Limb (tissue), 2 donors: ENCODE measurements around the gene OPRL1.

Source experiments
- DNase-seq, 2 donors: peaks; one replicate each; pipeline ENCODE4 v3.0.0-alpha.2; 2016; ENCODE audit errors: extremely low spot score in 2 of 2

OPRL1 gene

DNA sequence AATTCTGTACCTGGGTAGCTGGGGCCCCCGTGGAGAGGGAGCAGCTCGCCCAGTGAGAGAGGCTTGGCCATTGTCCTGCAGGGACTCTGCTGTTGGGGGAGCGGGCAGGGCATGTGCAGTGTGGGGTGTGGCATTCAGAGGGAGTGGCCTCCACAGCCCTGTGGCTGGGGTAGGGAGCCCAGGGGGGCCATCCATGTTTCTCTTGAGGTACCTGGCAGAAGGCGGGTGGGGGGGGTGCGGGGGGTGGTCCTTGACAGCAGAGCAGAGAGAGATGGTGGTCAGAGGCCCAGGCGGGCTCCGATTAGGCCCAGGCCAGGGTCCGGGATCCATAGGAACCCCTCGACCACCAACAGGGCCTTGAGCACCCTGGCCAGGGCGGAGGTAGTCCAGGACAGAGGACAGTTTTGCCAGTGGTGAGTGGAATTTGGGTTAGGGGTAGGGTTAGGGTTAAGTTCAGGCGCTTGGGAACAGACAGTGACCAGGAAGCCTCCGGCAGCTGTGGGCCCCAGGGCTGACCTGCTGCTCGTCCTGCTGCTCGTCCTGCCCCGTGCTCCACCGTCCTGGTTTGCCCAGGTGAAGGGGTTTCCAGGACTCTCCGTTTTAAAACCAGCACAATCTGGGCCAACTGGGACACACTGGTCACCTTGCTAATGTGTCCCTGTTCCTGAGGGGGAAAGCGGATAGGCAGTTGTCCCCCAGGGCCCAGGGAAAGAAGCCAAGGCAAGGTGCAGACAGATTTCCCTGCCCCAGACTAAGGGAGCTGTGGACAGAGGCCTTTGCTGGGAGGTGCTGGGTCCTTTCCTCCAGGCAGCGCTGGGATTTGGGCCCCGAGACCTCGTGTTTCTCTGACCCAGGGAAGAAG is 59.5 kb downstream of the OPRL1 start:
- DNase-seq = no peak

DNA sequence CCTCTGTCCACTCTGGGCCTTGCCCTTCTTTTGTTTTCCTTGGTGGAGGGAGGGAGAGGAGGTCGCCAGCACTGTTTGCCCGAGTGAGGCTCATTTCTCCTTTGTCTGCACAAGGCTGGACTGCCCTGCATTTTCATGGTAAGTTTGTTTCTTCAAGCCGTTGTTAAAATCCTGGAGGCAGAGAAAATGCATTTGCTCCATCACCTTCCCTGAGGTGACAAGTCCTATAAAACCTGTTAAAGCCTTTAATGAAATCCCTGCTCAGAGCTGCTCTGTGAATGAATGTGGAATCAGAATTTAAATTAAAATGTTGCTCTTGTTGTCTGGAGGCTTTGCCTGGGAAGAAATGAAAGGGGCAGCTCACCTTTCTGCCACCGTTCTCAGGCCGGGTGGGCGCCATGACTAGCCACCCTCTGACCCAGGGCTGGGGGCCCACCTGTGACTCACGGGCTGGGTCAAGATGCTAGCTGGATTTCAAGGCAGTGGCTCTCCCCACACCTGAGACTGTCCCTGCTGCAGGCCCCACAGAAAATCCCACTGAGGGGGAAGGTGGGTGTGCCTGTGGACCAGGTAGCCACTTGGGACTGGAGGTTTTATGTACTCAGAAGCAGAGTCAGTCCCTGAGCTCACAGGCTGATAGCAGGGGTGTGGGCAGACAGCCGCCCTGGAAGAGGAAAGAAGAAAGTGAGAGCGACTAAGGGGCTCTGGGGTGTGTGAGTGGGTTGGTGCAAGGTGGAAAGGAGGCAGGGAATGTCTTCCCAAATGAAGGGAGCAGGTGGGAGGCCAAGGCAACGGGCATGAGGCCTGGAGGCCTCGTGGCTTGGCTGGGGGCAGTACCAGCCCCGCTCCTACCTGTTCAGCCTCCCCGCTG is 60.4 kb downstream of the OPRL1 start:
- DNase-seq = no peak

DNA sequence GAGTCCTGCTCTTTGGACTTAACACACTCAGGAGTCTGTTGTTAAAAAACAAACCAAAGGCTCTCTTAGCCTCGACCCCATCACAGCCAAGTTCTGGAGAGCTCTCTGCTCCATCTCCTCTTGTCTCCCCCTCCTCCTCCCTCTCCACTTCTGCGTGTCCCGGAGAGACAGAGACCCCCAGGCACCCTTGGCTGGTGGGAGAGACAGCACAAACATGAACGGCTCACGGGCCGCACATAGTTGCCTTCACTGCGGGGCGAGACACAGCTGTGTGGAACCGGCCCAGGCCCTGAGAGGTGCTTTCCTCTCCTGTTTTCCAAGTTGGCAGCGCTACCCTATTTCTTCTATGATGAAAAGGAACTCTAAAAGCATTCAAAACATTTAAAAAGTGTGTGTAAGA is 61.1 kb downstream of the OPRL1 start:
- DNase-seq = no peak

DNA sequence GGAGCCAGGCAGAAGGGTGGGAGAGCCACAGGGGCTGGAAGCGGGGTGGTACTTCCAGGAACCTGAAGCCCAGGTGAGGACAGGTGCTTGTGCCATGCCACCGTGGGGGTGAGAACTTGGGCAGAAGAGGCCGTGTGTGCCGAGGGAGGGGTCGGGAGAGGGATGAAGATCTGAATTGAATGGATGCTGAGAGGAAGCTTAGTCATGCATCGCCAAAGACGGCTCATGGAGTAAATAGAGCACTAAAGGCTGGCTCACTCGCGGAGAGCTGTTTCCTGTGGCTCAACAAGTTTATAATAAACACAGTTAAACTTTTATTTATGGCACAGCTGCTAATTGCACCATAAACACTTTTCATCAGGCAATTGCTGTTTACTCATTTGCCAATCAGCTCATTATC is 62.7 kb downstream of the OPRL1 start:
- DNase-seq = no peak

DNA sequence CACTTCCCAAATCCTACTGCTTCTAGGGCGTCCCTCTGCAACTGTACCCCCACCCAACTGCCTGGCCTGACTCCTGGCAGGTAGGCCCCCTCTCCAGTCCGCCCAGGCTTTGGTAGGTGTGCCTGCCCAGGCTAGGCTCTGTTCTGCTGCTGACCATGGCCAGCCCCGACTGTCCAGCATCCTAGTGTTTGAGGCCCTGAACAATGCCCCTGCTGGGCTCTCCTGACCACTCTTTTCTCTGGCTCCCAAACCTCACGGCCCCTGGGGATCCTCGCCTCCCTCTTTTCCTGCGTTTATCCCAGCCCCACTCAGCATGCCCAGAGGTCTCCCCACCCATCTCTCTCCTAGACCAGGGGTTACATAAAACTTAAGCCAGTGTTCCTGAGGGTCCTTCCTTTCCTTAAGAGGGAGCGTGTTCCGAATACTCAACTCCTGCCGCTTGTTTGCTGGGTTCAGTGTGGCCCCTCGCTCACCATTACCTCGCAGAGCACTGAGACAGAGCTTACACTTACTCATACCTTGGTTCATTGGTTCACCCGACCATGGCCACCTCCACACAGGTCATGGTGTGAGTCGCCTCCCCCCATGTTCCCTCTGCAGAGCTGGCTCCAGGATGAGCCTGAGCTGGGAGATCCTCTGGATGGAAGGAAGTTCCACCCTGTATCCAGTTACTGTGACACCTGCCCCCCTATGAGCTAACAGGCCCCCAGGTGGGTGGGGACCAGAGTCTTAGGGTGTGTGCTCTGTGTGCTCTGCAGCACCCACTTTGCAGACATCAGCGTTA is 63.3 kb downstream of the OPRL1 start:
- DNase-seq = no peak

DNA sequence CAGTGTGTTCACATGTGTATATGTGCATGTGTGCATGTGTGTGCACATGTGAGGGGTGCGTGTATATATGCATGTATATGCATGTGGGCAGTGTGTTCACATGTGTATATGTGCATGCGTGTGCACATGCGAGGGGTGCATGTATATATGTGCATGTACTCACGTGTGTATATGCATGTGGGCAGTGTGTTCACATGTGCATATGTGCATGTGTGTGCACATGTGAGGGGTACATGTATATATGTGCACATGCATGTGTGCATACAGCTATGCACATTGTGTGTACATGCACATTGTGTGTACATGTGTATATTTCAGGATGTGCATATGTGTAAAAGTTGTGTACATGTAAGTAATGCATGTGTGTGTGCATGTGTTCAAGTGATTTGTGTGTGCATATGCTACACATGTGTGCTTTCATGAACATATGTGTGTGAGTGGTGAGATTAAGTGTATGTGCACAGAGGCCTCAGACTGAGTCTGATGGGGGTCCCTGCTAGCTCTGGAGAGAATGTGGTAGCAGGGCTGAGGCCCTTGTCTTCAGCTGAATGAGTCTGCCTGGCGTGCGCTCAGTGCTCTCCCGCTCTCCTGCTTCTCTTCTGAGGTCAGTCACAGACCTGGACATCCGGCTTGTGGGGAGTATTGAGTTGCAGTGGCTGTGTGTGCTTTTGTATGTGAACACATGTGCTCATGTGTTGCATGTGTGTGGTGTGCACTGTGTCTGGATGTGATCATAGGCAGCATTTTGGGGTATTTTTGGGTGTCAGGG is 64.4 kb downstream of the OPRL1 start:
- DNase-seq = no peak

DNA sequence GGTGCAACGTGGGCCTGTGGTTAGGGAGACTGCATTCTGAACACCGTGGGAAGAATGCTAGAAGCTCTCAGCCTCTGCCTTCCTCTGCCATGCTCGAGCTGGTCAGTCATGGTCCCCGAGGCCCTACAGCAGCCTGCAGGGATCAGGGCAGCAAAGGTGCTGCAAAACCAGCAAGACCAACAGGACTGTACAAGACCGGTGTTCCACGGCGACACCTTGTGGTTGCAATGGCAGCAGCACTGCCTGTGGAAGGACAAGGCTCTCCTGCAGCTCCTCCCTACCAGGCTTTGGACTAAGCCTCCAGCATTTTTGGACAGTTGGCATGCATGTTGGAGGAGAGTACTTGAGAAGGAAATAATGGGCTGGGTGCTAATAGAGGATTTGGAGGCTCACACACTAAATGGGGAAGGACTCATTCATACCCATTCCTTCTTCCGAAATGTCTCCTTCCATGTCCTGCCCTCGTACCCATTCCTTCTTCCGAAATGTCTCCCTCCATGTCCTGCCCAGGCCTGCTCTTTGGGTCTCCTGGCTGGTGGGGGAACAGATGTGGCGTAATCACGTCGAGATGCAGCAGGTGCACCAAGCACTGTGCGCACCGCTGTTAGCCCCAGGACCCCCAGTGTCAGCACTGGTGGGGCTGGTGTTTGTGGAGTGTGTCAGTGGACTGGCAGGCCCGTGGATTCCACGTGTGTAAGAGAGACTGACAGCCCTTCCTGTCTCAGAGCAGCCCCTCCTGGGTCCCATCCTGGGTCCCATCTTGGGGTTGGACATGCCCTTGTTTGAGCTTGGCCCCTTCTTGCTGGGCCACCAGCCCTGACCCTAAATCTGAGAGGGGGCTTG is 65.8 kb downstream of the OPRL1 start:
- no peak for DNase-seq

DNA sequence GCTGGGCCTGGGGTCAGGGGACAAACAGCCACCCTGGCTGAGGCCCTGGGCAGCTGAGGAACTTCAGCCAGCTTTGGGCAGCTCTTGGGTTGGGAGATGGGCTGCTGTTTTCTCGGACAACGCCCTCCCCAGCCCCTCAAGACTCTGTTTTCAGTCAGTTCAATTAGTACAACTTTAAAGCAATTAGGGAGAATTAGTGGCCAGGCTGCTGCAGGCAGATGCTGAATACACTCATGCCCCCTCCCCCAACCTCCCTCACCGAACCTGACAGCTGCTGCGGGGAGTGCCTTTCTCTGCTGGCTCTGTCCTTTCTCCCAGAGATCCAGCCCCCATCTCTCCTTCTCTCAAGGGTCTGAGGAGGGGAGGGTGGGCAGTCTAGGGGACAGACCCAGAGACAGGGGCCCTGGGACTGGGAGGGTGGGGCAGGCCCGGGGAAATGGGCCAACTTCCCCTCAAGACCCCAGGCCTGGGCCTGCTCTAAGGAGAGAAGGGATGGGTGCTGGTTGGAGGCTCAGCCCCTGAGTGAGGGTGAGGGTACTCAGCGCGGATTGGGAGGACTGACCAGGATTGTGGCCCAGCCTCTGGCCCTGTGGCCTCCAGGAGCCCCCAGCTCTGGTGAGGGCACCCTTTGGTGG is 66.5 kb downstream of the OPRL1 start:
- no peak for DNase-seq

DNA sequence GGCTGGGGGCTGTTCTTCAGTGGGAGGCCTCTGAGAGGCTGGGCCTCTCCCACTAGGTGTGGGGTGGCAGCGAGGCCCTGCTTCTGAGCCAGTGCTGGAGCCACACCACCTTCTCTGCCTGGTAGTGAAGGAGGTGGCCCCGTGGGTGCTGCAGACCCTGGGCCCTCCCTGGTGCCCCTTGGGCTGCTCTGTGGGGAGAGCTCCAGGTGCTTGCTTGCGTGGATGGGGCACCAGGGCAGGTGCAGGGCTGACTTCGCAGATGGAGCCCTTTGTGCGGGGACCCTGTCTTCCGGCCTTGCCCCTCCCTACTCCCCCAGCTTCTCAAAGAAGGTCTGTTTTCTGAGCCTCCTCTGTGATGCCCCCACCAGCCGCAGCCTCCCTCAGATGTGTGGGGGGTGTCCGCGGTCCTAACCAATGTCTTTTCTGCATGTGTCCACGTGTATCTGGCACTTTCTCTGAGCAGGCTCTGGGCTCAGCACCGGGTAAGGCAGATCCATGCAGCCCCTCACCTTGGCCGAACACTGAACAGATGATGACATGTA is 67.1 kb downstream of the OPRL1 start:
- no peak for DNase-seq

DNA sequence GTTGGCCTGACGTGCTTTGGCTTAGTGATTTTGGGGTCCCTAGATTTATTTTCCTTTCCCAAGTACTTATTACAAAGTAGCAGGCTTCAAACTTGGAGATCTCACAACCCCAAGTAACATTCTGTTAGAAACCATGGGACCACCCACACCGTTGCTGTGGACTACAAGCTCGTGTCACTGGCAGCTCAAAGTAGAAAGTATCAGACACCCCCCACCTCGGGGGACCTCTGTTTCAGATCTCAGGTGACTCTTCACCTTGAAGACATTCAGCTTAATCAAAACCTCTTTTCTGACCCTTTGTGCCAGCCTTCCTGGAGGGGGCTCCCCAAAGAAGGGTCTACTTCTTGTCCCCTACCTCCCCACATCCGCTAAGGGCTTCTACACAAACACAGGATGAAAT is 68.7 kb downstream of the OPRL1 start:
- DNase-seq = no peak

DNA sequence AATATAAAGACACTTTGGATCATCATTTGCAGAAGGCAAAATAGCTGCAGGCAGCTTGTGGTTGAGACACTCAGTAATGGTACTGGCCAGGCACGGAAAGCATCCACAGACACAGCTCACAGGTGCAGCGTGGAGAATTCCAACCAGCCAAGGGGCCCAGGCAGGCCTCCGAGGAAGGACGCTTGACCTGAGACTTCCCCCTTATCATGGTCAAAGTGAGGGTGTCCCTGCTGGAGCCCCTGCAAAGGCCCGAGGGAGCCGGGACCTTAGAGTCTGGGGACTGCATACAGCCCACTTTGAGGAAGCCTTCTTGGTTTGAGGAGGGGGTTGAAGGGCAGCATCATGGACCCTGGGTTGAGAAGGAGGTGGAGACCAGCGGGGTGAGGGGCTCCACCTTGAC is 69.3 kb downstream of the OPRL1 start:
- DNase-seq = no peak

DNA sequence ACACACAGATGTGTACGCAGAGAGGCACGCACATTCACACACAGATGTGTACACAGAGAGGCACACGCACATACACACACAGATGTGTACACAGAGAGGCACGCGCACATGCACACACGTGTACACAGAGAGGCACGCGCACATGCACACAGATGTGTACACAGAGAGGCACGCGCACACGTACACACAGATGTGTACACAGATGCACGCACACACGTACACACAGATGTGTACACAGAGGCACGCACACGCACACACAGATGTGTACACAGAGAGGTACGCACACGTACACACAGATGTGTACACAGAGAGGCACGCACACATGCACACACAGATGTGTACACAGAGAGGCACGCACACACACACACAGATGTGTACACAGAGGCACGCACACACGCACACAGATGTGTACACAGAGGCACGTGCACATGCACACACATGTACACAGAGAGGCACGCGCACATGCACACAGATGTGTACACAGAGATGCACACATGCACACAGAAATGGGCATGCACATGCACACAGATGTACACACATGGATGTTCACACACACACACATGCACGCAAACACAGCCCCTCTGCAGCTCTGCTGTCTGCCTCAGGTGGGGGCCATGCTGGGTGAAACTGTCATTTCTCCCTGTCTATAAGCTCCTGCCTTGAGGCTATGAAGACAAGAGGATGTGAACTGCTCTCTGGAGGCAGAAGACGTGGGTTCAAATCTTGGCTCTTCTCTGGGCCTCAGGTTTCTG is 70.1 kb downstream of the OPRL1 start:
- DNase-seq = no peak
